Measurements from ENCODE around the gene GPX6.

GPX6 gene, protein sequence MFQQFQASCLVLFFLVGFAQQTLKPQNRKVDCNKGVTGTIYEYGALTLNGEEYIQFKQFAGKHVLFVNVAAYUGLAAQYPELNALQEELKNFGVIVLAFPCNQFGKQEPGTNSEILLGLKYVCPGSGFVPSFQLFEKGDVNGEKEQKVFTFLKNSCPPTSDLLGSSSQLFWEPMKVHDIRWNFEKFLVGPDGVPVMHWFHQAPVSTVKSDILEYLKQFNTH

DNA sequence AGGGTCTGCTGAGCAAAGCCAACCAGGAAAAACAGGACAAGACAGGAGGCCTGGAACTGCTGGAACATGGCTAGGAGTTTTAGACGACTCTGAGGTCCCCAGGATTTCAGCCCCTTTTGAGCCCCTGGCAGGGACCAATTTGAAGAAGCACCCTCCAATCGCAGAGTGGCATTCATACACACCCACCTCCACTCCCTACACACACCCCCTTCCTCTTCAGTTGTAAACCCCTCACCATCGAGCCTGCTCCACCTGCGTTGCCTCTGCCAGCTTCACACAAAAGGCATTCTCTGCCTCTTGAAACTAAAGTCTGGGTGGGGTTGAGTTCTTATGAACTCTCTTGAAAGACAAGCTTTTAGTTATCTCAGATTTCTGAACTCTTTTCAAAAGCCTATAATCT, at the start of gene GPX6:
TSS of gene GPX6 (minus strand) at position 118 of the 400 bp plus-strand sequence. CDS start at position 68, 50 bp downstream.
- TF ChIP-seq, protein P1, sequence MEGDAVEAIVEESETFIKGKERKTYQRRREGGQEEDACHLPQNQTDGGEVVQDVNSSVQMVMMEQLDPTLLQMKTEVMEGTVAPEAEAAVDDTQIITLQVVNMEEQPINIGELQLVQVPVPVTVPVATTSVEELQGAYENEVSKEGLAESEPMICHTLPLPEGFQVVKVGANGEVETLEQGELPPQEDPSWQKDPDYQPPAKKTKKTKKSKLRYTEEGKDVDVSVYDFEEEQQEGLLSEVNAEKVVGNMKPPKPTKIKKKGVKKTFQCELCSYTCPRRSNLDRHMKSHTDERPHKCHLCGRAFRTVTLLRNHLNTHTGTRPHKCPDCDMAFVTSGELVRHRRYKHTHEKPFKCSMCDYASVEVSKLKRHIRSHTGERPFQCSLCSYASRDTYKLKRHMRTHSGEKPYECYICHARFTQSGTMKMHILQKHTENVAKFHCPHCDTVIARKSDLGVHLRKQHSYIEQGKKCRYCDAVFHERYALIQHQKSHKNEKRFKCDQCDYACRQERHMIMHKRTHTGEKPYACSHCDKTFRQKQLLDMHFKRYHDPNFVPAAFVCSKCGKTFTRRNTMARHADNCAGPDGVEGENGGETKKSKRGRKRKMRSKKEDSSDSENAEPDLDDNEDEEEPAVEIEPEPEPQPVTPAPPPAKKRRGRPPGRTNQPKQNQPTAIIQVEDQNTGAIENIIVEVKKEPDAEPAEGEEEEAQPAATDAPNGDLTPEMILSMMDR (IDR thresholded peaks at IDR 0.05; ENCODE audit: control insufficient read depth, insufficient read depth, low read depth, low read length, missing control alignments): no peak
- H3K4me3 ChIP-seq (ENCODE audit: control insufficient read depth, low read depth, low read length): no peak within 1 kb of the TSS
- DNase-seq (ENCODE audit: low read depth): no peak

DNA sequence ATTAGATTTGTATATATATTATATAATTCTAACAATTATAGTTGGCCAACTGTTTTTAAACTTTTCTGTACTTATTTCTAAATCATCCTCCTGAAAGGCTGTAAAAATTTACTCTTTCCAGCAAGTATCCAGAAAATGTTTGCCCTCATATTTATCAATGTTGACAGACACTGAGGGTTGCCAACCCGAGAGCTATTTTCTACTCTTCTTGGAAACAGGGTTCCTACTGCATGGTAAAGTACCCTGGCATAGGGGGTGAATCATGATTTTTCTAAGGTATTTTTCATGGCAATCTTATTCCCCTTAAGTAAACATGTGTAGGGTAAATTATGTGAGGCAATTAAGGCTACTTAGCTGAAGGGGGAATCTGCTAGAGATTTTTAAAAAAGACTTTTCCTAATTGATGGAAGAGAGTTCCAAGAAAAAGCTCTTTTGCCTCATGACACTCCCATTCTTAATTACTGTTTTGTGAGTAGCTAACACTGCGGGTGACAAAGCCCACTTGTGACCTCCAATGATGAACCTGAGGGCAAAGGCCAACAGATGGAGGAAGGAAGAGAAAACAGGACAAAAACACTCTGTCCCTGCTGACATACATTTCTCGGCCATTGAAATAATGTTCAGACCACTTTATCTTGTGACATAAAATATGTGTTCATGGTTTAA, 48.0 kb upstream of the GPX6 start:
- TF ChIP-seq, protein P1 (IDR thresholded peaks at IDR 0.05; ENCODE audit: control insufficient read depth, insufficient read depth, low read depth, low read length, missing control alignments): no peak
- no peak overlapping the region for H3K4me3 ChIP-seq (ENCODE audit: control insufficient read depth, low read depth, low read length)
- DNase-seq (ENCODE audit: low read depth): no peak

DNA sequence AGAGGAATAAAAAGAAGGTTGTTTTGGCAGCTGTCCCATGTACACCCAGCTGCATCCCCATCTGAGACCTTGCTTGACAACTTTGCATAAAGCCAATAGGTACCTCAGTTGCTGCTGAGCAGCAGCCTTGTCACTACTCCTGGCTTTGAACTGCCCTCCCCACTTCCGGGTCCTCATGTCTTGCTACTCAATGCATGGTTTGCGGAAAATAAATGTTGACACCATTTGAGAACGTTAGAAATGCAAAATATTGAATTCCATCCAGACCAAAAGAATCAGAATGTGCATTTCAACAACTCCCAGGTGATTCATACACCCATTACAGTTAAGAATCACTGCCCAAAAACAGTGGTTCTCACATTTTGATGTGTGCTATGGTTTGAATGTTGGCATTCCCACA, 43.0 kb upstream of the GPX6 start:
- TF ChIP-seq, protein P1 (IDR thresholded peaks at IDR 0.05; ENCODE audit: control insufficient read depth, insufficient read depth, low read depth, low read length, missing control alignments): no peak
- no peak for DNase-seq (ENCODE audit: low read depth)
- H3K4me3 ChIP-seq (ENCODE audit: control insufficient read depth, low read depth, low read length): no peak overlapping the region

DNA sequence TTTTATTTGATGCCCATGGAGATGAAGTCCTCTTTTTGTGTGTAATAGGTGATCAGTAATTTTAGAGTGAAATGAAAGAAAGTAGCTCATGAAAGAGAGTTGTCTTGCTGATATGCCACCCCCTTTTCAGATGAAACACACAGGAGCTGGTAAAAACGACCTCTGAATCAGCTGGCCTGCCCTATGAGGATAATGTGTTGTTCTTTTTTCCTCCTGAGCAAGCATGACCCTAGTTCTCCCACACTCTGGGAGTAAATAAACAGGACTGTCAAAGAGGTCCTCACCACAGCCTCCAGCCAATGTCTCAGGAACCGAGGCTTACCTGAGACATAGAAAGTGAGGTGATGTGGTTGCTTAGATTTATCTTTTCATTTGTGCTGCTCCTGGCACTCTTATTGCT, 39.5 kb upstream of the GPX6 start:
- TF ChIP-seq, protein P1 (IDR thresholded peaks at IDR 0.05; ENCODE audit: control insufficient read depth, insufficient read depth, low read depth, low read length, missing control alignments): no peak
- no peak for DNase-seq (ENCODE audit: low read depth)
- no peak overlapping the region for H3K4me3 ChIP-seq (ENCODE audit: control insufficient read depth, low read depth, low read length)

DNA sequence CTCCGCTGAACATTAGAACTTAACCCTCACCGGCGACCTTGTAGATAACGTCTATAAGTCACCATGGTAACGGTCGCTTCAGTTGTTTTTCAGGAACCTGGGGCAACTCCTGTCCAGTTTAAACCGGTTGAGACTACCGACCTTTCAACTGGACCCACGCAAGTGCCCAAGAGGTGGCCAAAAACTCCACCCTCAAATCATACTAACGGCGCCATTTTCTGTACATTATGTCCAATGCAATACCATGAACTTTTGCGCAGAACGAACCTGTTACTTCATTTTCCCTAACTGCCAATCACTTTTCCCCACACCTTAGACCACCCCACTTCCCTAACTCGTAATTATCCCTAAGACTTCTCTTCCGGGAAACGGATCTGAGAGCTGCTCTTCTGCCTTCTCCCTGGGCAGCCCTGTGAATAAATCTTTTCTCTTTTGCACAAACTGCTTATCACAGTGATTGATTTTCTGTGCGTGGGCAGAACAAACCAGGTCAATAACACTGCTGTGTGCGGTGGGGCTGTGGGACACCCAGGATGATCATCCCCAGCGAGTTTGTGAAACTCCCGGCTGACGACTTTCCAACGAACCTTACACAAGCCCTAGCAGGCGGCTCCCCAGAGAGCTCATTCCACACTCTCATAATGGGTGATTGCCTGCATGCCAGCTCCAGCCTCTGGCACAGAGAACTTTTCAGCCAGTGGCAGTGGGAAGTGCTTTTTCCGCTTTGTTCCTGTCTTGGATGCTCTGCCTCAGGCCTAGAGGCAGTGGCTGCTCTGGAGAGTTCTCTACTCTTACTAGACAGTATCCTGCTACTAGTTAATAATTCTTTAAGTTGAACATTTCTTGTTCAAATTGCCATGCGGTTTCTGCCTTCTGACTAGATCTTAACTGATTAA, 38.6 kb upstream of the GPX6 start:
- DNase-seq (ENCODE audit: low read depth): no peak
- TF ChIP-seq, protein P1 (IDR thresholded peaks at IDR 0.05; ENCODE audit: control insufficient read depth, insufficient read depth, low read depth, low read length, missing control alignments): no peak
- H3K4me3 ChIP-seq (ENCODE audit: control insufficient read depth, low read depth, low read length): no peak overlapping the region

DNA sequence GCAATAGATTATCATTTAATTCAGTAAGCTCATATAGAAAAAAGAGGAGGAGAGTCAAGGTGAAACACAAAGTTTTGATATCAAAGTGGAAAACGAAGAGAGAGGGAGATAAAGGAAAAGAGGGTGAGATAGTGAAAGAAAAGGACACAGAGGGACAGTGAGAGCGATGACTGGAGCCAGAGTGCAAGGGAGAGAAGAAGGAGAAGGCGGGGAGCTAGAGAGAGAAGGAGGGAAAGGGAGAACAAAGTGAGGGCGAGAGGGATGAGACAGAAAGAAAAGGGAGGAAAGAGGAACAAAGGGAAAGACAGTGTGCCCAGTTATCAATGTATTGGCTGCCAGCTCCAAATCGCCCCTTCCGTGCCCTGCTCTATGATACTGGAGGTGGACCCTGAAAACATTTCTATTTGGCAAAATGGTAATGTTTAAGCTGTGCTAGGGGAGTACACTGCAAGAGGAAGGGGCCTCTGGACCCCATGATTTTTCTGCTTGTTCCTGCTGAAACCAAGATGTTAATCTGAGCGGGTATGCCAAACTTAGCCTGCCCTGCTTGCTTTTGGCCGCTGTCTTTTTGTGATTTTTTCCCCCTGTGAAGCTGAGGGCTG, 37.9 kb upstream of the GPX6 start:
- DNase-seq (ENCODE audit: low read depth): no peak
- TF ChIP-seq, protein P1 (IDR thresholded peaks at IDR 0.05; ENCODE audit: control insufficient read depth, insufficient read depth, low read depth, low read length, missing control alignments): no peak
- no peak overlapping the region for H3K4me3 ChIP-seq (ENCODE audit: control insufficient read depth, low read depth, low read length)
